PC-9 (cell line): ENCODE measurements around the gene ATXN2L. TPM values are rescaled to one million over a fixed set of nuclear protein-coding genes. Genes with fewer than 3 reads are reported as not detected.

Source experiments
- BruUV-seq: library from RNA; stranded (reverse); fragments of 400-500 nt; replicated peaks from 2 replicates; lab custom pipeline; 2021; lab: Mats Ljungman, UMichigan
- CTCF ChIA-PET: fragments of 300-600 bp; sonication (Branson Sonifier 250); formaldehyde crosslinking; loops from one replicate; lab custom pipeline; 2022; ENCODE audit warnings: antibody characterized with exemption; lab: Charles Lee
- POLR2A ChIA-PET: fragments of 300-600 bp; sonication (Branson Sonifier 250); formaldehyde crosslinking; loops from one replicate; lab custom pipeline; 2022; ENCODE audit warnings: antibody characterized with exemption; ENCODE audit not compliant: unreplicated experiment; lab: Charles Lee
- DNase-seq, 2 experiments: peaks; one replicate each; pipeline versions ENCODE4 v3.0.0 to v3.0.0-alpha.2; 2015 to 2022; ENCODE audit warnings: mixed read lengths in 1 of 2
- H2AFZ ChIP-seq: fragments of 200-600 bp; sonication (generic); 2 replicates; pipeline ENCODE4 v1.8.1; 2017; ENCODE audit warnings: antibody characterized with exemption
- H3F3A ChIP-seq: fragments of 200-600 bp; sonication (generic); 2 replicates; pipeline ENCODE4 v1.8.1; 2017; ENCODE audit warnings: antibody characterized with exemption, mild to moderate bottlenecking, low read depth; ENCODE audit not compliant: insufficient read depth
- H3K27ac ChIP-seq: fragments of 200-600 bp; sonication (generic); 2 replicates; pipeline ENCODE4 v1.6.1; 2016; ENCODE audit warnings: mixed run types
- H3K27me3 ChIP-seq: fragments of 200-600 bp; sonication (generic); 2 replicates; pipeline ENCODE4 v1.6.1; 2016; ENCODE audit warnings: low read depth, mixed run types; ENCODE audit not compliant: insufficient read depth
- H3K36me3 ChIP-seq: fragments of 200-600 bp; sonication (generic); 2 replicates; pipeline ENCODE4 v1.6.1; 2016; ENCODE audit warnings: low read depth, mixed run types
- H3K4me1 ChIP-seq: fragments of 200-600 bp; sonication (generic); replicated peaks from 2 replicates; pipeline ENCODE4 v1.6.1; 2016; ENCODE audit warnings: mixed run types; ENCODE audit not compliant: insufficient read depth
- H3K4me2 ChIP-seq: fragments of 200-600 bp; sonication (generic); 2 replicates; pipeline ENCODE4 v1.6.1; 2017; ENCODE audit warnings: mixed run types
- H3K4me3 ChIP-seq: fragments of 200-600 bp; sonication (generic); 2 replicates; pipeline ENCODE4 v1.6.1; 2016; ENCODE audit warnings: mixed run types
- H3K79me2 ChIP-seq: fragments of 200-600 bp; sonication (generic); 2 replicates; pipeline ENCODE4 v1.6.1; 2017; ENCODE audit warnings: low read depth, mixed run types
- H3K9me2 ChIP-seq: fragments of 200-600 bp; sonication (generic); 2 replicates; pipeline ENCODE4 v1.8.1; 2017; ENCODE audit warnings: mild to moderate bottlenecking; ENCODE audit not compliant: insufficient read depth
- H3K9me3 ChIP-seq: fragments of 200-600 bp; sonication (generic); 2 replicates; pipeline ENCODE4 v1.8.1; 2016; ENCODE audit warnings: low read depth; ENCODE audit not compliant: insufficient read depth
- H4K20me1 ChIP-seq: fragments of 200-600 bp; sonication (generic); 2 replicates; pipeline ENCODE4 v1.8.1; 2017; ENCODE audit not compliant: insufficient read depth
- EZH2 ChIP-seq: fragments of 200-600 bp; sonication (generic); IDR thresholded peaks from 2 replicates; pipeline ENCODE4 v1.8.0; 2017; ENCODE audit warnings: antibody characterized with exemption, low read depth
- intact Hi-C: fragments of 100-400 bp; cut with micrococcal nuclease; formaldehyde crosslinking; loops from one replicate; pipeline ENCODE4 v1.10.0; 2022; ENCODE audit not compliant: unreplicated experiment
- total RNA-seq: library from RNA; stranded (reverse); gene quantifications from 2 replicates; pipeline ENCODE4 v1.2.3, GENCODE V29; 2021
- TF ChIP-seq, protein P1 (sequence below): fragments of 200-600 bp; sonication (generic); conservative IDR thresholded peaks from 2 replicates; pipeline ENCODE4 v1.6.1; 2017; ENCODE audit warnings: mixed run types, antibody characterized with exemption, mild to moderate bottlenecking, moderate library complexity

Gene ATXN2L
- total RNA-seq, 1 experiment from 2014 or later, result 356 TPM

DNA sequence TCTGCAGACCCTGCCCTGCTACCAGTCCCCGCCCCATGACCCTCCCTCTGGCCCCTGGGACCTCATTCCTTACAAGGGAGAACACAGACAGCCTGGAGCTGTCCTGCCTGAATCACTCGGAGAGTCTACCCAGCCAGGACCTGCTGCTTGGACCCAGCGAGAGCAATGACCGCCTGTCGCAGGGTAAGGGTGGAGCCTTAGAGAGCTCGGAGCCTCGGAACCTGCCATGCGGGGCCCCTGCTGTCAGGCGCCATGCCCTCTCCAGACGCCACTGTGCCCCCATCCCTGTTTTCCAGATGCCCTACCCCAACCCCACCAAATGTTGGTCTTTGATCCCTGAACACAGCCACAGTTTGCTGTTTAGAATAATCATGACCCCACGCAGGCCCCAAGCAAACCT is 46.4 kb downstream of the ATXN2L start:
- Histone ChIP-seq H3K27ac (no peak overlapping the region), H4K20me1 (peaks cover 14% of the 10 kb centered on the region; the same call in 1 of the 2 replicates), H3F3A (peaks cover 6% of the 10 kb centered on the region; the same call in 1 of the 2 replicates), H3K9me2 (no peaks in the 10 kb centered on the region), H3K4me1 (peaks cover 11% of the 10 kb centered on the region), H3K4me3 (no peak overlapping the region), H3K79me2 (peaks cover 17% of the 10 kb centered on the region), H3K9me3 (no peaks in the 10 kb centered on the region), H3K36me3 (0 out of 2 replicates have a peak, but pooled peaks cover 11% of the 10 kb centered on the region), H3K27me3 (no peaks in the 10 kb centered on the region), H3K4me2 (no peak overlapping the region), H2AFZ (no peak overlapping the region)
- intact Hi-C loops, result no loop called here
- no peak for DNase-seq
- ChIA-PET POLR2A (interaction anchor here (0.6 kb wide), 1 partner anchor 82 kb away, joined by 3 read pairs; the partner anchor contains the start of gene NFATC2IP), CTCF (no interaction called here)
- BruUV-seq, result no TSS peak
- no peak for TF ChIP-seq EZH2
- TF ChIP-seq, protein P1, sequence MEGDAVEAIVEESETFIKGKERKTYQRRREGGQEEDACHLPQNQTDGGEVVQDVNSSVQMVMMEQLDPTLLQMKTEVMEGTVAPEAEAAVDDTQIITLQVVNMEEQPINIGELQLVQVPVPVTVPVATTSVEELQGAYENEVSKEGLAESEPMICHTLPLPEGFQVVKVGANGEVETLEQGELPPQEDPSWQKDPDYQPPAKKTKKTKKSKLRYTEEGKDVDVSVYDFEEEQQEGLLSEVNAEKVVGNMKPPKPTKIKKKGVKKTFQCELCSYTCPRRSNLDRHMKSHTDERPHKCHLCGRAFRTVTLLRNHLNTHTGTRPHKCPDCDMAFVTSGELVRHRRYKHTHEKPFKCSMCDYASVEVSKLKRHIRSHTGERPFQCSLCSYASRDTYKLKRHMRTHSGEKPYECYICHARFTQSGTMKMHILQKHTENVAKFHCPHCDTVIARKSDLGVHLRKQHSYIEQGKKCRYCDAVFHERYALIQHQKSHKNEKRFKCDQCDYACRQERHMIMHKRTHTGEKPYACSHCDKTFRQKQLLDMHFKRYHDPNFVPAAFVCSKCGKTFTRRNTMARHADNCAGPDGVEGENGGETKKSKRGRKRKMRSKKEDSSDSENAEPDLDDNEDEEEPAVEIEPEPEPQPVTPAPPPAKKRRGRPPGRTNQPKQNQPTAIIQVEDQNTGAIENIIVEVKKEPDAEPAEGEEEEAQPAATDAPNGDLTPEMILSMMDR, result no peak

DNA sequence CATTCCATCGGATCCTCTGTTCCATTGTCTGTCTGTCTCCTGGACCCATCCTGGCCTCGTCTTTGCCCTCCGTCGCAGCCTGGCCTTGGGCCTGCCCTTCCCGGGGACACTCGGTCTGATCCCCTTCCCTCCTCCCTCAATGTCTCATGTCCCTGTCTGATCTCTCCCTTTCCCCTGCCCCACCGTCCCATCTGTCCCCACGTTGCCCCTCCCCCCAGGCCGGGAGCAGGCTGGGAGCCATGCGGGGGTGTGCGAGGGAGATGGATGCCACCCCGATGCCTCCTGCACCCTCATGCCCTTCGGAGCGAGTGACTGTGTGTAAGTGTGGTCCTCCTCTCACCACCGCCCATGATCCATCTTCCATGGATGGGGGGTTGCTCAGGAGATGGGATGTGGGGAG is 50.2 kb downstream of the ATXN2L start:
- Histone ChIP-seq H3K9me3 (no peaks in the 10 kb centered on the region), H3K27me3 (no peaks in the 10 kb centered on the region), H3K4me1 (no peaks in the 10 kb centered on the region), H3F3A (peaks cover 17% of the 10 kb centered on the region; the same call in 1 of the 2 replicates), H3K4me3 (no peak overlapping the region), H2AFZ (no peak overlapping the region), H3K9me2 (no peaks in the 10 kb centered on the region), H3K36me3 (0 out of 2 replicates have a peak, but pooled peaks cover 4% of the 10 kb centered on the region), H3K79me2 (no peaks in the 10 kb centered on the region), H3K27ac (no peak overlapping the region), H3K4me2 (no peak overlapping the region), H4K20me1 (peaks cover 3% of the 10 kb centered on the region; the same call in 1 of the 2 replicates)
- CTCF ChIA-PET, result no interaction called here
- POLR2A ChIA-PET, result interaction anchor here (0.5 kb wide), 1 partner anchor 9 kb away, joined by 13 read pairs; the partner anchor contains the start of gene SH2B1
- no peak for DNase-seq
- BruUV-seq, result no TSS peak
- intact Hi-C loops, result no loop called here
- TF ChIP-seq, protein P1, result no peak
- TF ChIP-seq EZH2, result no peak

DNA sequence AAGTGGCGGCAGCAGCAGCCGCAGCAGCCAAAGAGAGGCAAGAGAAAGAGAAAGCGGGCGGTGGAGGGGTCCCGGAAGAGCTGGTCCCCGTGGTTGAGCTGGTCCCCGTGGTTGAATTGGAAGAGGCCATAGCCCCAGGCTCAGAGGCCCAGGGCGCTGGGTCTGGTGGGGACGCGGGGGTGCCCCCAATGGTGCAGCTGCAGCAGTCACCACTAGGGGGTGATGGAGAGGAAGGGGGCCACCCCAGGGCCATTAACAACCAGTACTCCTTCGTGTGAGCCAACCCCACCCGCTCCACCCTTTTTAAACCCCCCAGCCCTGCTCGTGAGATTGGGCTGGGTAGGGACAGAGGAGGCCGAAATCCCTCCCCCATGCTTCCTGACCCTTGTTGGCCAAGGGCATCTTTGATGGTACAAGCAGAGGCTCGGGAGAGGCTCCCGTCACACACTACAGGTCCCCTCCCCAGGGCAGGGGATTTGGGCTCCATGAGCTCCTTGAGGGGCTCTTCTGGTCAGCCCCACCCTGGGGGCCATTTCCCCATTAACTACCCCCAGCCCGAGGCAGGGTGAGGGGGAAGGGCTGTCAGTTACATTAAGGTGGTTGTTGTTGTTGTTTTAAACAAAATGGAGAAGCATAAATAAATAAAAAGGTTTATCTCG is 50.9 kb downstream of the ATXN2L start:
- no peak overlapping the region for H3K4me2 ChIP-seq
- TF ChIP-seq EZH2, result no peak
- TF ChIP-seq, protein P1, result peak; percentile 81
- CTCF ChIA-PET, result interaction anchor here (0.7 kb wide), 1 partner anchor 78 kb away, joined by 4 read pairs; no protein-coding TSS in a partner anchor
- DNase-seq, result peak in 1 of 2 experiments; percentile 44
- no TSS peak for BruUV-seq
- H3K27me3 ChIP-seq, result no peaks in the 10 kb centered on the region
- peaks cover 3% of the 10 kb centered on the region; the same call in 1 of the 2 replicates for H4K20me1 ChIP-seq
- intact Hi-C loops, result no loop called here
- H2AFZ ChIP-seq, result no peak overlapping the region
- POLR2A ChIA-PET, result interaction anchor here (0.5 kb wide), 1 partner anchor 10 kb away, joined by 13 read pairs; the partner anchor contains the start of gene SH2B1
- no peaks in the 10 kb centered on the region for H3K9me3 ChIP-seq
- H3K36me3 ChIP-seq, result 0 out of 2 replicates have a peak, but pooled peaks cover 2% of the 10 kb centered on the region
- H3F3A ChIP-seq, result peaks cover 17% of the 10 kb centered on the region; the same call in 1 of the 2 replicates
- H3K9me2 ChIP-seq, result no peaks in the 10 kb centered on the region
- H3K79me2 ChIP-seq, result no peaks in the 10 kb centered on the region
- H3K4me3 ChIP-seq, result no peak overlapping the region
- peaks cover under 1% of the 10 kb centered on the region; the same call in 1 of the 2 replicates for H3K4me1 ChIP-seq
- no peak overlapping the region for H3K27ac ChIP-seq
